HG03139 (cell line): ENCODE measurements around the gene NUP214.

Source experiments
- ATAC-seq: cut with Tn5 transposase; IDR thresholded peaks from one replicate; pipeline ENCODE4 v1.9.1; 2021; ENCODE audit not compliant: unreplicated experiment

NUP214 gene

GRCh38 chr9:131125288-131126058 is at the start of gene NUP214:
NUP214 (plus strand) TSS chr9:131125586; CDS start chr9:131125705, 119 bp downstream.
- peak; percentile 92 for ATAC-seq

DNA sequence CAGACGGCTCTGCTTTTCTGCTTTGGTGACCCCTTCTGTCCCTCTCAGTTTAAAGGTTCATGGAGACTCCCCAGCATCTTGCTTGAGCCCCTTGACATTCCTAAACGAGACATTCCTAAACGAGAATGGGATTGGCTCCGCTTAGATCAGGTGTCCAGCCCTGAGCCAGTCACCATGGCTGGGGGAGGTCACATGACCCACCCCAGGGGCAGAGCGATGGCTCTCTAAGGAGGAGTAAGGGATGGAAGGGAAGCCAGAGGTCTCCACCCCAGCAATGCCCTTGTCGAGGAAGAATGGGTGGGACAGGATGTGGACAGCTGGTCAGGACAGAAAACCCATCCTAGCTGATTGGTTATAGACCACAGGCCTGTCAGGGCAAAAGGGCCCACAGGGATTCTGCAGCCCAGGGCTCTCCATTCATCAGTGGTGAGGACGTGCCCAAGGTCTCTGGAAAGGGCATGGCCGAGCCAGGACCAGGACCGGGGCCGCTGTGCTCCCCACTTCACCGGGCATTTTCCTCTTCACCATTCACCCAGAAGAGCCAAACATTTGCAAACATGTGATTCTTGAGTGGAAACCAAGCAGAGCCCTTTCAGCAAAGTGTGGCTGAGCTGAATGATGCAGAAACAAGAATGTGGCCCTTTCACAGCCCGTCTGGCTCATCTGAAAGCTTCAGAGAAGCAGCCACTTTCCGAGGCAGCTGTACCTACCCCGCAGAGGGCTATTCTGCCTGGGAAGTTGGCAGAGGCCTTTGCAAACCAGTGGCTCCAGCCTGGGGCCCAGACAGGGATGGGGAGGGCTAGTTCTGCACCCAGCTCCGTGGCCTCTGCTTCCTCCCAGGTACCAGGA is 48.8 kb upstream of the NUP214 start:
- ATAC-seq, result no peak

DNA sequence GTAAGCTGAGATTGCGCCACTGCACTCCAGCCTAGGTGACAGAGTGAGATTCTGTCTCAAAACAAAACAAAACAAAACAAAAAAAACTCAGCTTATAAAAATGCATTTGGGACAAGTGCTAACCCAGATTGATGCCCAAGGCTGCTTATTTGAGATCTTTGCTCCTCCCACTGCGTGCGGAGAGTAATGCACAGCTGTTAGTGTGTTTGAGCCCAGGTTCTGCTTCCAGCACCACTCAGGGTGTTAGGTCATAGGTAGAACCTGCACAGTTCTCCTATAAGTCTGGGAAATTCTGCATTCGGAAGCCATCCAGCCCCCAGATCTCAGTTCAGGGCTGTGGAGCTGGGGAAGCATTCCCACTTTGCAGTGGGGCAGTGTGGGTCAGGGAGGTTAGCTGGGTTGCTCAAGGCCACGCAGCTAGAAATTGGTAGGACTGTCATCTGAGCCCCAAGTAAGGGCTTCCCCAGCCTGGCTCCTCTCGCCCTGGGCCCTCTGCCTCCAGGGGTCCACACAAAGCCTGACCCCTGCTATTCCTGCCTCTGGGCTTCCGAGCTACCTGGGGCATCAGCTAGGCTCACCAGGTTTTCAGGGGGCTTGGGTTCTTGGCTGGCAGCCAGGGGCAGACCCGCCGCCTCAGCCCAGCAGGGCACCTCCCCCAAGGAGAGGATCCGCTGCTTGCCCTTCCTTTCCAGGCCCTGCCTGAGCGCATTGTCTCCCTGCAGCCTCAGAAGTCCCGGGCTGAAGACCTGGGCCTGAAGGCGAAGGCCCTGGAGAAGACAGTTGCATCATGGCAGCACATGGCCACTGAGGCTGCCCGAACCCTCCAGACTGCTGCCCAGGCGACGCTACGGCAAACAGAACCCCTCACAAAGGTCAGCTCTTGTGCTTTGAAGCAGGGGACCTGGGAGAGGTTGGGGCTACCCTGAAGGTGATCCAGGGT is 46.7 kb upstream of the NUP214 start:
- ATAC-seq, result no peak

DNA sequence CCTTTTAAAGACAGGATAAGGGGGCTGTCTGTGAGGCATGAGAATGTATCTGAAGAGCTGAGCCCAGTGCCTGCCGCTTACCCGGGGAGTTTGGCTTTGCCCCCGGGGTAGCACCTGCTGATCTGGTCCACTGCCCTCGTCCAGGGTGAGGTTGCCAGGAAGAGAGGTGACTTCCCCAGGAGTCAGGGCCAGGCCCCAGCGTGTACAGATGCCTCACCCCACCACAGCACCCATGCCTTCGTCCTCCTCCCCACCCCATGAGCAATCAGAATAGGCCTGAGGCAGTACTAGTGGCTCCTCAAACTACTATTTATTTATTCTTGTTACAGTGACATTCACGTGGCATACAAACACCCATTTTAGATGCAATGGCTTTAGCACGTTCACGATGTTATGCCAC is 44.8 kb upstream of the NUP214 start:
- no peak for ATAC-seq

- ATAC-seq, result no peak
Measured at GRCh38 chr9:131081868-131082267, 43.5 kb upstream of the NUP214 start.

- ATAC-seq, result no peak
Measured at GRCh38 chr9:131082774-131083512, 42.4 kb upstream of the NUP214 start.

DNA sequence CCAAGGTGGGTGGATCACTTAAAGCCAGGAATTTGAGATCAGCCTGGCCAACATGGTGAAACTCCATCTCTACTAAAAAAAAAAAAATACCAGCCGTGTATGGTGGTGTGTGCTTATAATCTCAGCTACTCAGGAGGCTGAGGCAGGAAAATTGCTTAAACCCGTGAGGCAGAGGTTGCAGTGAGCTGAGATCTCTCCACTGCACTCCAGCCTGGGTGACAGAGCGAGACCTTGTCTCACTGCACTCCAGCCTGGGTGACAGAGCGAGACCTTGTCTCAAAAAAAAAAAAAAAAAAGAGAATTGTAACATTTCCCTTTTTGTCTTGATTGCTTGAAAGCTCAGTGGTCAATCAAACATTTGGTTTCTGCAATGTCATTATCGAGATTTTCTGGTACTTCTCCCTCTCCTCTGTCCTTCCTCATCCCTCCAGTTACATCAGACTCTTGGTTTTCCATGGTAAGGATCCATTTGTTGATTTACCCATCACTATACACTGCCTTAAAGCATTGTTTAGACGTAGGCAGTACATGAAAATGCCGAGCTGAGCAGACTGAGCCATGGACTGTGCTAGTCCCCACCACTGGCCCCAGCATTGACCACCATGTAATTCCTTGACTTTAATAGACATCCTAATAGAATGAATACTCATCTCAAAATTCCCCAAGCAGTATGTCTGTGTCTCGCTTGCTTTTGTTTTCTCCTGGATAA is 40.6 kb upstream of the NUP214 start:
- no peak for ATAC-seq

- no peak for ATAC-seq
Measured at GRCh38 chr9:131085370-131086122, 39.8 kb upstream of the NUP214 start.

- ATAC-seq, result no peak
Measured at GRCh38 chr9:131087354-131087893, 38.0 kb upstream of the NUP214 start.

DNA sequence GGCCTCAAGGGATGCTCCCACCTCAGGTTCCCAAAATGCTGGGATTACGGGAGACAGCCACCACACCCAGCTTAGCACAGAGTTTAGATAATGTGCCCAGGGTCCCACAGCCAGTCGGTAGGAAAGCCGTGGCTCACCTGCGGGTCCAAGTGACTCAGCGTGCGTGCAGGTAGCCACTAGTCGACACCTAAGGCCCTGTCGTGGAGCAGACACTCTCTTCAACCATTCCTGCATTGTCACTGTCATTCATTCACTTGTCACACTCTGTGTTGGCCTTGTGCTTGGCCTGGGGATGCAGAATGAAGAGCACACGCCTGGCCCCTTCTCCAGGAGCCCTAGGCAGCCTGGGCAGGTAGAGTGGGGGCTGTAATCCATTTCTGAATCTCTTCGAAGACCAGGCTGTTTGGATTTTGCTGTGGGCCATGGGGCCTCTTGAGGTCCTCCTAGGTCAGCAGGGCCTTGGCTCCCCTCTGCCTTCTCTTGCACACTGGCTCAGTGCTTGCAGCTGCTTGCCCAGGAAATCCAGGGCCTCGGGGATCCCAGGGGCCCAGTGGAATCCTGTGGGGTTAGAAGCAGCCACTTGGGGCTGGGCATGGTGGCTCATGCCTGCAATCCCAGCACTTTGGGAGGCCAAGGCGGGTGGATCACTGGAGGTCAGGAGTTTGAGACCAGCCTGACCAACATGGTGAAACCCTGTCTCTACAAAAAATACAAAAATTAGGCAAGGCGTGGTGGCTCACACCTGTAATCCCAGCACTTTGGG is 35.2 kb upstream of the NUP214 start:
- no peak for ATAC-seq

GRCh38 chr9:131091352-131091992 is 33.9 kb upstream of the NUP214 start:
- no peak for ATAC-seq

GRCh38 chr9:131092030-131092429 is 33.4 kb upstream of the NUP214 start:
- ATAC-seq, result no peak

DNA sequence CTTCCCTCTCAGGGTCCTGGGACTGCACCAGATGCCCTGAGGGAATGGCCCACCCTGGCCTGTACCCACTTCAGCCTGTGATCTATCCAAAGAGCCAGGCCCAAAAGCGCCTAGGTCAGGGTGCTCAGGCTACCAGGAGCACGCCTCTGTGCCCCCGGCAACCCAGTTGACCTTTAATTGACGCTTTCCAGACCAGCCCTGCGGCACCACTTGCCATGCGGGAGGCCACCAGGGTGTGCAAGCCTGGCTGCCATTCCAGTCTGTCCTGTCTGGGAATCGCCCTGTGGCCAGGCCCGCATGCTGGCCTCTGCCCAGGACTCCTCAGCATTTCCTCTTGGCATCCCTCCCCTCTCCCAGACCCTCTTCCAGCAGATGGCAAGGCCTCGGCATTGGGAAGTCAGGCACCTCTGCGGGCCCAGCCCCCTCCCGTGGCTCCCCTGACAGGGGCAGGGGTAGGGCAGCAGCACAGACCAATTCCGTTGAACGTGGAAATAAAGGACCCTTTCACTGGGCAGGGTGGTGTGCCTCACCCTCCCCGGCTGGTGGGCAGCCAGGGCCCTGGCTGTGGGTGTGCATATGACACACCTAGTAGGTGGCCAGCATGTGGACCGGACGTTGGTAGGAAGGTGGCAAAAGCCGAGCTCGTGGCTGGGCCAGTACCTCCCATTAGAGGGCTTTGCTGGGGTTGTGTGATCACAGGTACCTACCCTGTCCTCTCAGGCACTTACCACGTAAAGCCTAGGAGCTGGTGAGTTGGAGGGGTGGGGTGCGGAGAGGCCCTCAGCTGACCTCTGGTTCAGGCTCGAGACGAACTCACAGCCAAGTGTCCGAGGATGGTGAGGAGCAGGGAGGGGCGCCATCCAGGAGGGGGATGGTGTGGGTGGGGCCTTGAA is 32.6 kb upstream of the NUP214 start:
- ATAC-seq, result no peak

- ATAC-seq, result no peak
Measured at GRCh38 chr9:131094015-131094414, 31.4 kb upstream of the NUP214 start.

DNA sequence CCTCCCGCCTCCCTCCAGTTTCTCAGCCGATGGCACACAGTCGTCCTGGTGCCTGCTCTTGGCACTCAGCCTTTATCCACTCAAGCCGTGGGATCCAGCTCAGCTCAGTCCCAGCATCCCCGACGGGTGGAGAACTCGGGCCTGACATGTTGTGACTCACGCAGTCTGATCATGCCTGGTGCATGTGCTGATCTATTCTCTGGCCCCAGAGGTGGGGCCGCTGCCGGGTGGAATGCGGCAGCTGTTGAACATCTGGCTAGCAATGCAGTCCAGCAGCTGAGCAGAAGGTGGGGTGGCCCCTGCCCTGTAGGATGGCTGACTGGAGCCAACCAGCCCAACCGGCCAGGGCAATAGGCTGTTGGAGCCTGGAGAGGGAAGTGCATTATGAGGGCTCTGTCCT is 30.8 kb upstream of the NUP214 start:
- no peak for ATAC-seq

GRCh38 chr9:131095666-131096268 is 29.6 kb upstream of the NUP214 start:
- ATAC-seq, result no peak
